IPS DF 6.9 (cell line): ENCODE data around the gene RINL.

Experiments
- DNase-seq: peaks from one replicate; pipeline ENCODE4 v3.0.0-alpha.2; 2013; ENCODE audit warnings: low read depth, low spot score
- H3K27ac ChIP-seq: one replicate; pipeline ENCODE4 v1.5.1; 2013; ENCODE audit warnings: low read length, control low read depth
- H3K27me3 ChIP-seq: 2 replicates; pipeline ENCODE4 v1.6.1; 2013; ENCODE audit warnings: mild to moderate bottlenecking, low read length; ENCODE audit not compliant: control insufficient read depth, insufficient read depth
- H3K36me3 ChIP-seq: 2 replicates; pipeline ENCODE4 v1.6.1; 2013; ENCODE audit warnings: low read length; ENCODE audit not compliant: control insufficient read depth, insufficient read depth
- H3K4me1 ChIP-seq: 2 replicates; pipeline ENCODE4 v1.6.1; 2013; ENCODE audit warnings: low read length; ENCODE audit not compliant: control insufficient read depth, insufficient read depth
- H3K4me3 ChIP-seq: 2 replicates; pipeline ENCODE4 v1.5.1; 2013; ENCODE audit warnings: mild to moderate bottlenecking, low read length
- H3K9me3 ChIP-seq: 2 replicates; pipeline ENCODE4 v1.6.1; 2013; ENCODE audit warnings: low read length, inconsistent platforms; ENCODE audit not compliant: control insufficient read depth, insufficient read depth
- WGBS: extraction: QIAGEN DNeasy Blood & Tissue Kit; methylation state at CpG from one replicate; pipeline ENCODE4 v1.1.7; 2013; ENCODE audit warnings: mixed read lengths, missing lambda C conversion rate; ENCODE audit not compliant: insufficient read length, insufficient coverage; 5-methylcytosine and 5-hydroxymethylcytosine counted together

The RINL gene, protein sequence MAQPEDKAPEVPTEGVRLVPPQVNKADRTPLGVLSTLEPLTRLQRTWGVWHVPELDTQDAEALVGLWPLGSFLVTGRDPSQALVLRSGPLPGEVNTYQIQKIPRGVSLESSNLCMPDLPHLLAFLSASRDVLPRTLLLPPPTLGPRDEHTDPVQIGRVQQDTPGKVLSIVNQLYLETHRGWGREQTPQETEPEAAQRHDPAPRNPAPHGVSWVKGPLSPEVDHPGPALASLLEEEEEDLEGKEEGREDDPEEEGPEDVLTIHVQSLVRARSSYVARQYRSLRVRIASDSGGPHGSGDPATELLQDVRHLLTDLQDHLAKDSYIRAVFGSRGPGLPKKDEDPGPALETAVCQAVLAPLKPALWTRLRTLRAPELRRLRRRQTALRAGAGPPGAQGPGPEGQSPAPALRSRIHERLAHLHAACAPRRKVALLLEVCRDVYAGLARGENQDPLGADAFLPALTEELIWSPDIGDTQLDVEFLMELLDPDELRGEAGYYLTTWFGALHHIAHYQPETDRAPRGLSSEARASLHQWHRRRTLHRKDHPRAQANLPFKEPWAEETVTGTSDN

GRCh38 chr19:38877781-38878574 is at the start of gene RINL:
RINL (minus strand) TSS chr19:38878275; CDS start chr19:38876742, 1,533 bp downstream.
- no peaks in the 10 kb centered on the region for H3K9me3 ChIP-seq
- H3K36me3 ChIP-seq: no peaks in the 10 kb centered on the region
- peaks cover 3% of the 10 kb centered on the region; the same call in 1 of the 2 replicates for H3K4me1 ChIP-seq
- DNase-seq: no peak
- H3K4me3 ChIP-seq: no peak within 1 kb of the TSS
- no CpG with 5 or more reads among the region's 11 CpGs for WGBS
- no peaks in the 10 kb centered on the region for H3K27me3 ChIP-seq
- H3K27ac ChIP-seq: no peak within 1 kb of the TSS

DNA sequence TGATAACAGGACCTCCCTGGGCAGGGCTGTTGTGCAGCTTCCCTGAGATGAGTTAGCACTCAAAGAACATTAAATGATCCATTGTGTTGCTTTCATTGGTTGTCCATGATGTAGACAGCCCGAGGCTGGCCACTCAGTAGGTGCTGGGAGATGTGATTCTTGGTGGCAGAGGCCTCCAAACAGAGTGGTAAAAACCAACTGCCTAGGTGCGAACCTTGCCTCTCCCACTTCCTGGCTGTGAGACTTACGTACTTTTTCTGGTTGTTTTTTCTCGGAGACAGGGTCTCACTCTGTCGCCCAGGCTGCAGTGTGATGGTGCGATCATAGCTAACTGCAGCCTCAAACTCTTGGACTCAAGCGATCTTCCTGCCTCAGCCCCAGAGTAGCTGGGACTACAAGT is 46.3 kb upstream of the RINL start:
- Histone ChIP-seq H3K9me3 (no peaks in the 10 kb centered on the region), H3K4me1 (no peaks in the 10 kb centered on the region), H3K36me3 (peaks cover 25% of the 10 kb centered on the region), H3K27me3 (no peaks in the 10 kb centered on the region), H3K4me3 (no peak overlapping the region), H3K27ac (no peak overlapping the region)
- DNase-seq: no peak
- WGBS: no CpG with 5 or more reads among the region's 7 CpGs

DNA sequence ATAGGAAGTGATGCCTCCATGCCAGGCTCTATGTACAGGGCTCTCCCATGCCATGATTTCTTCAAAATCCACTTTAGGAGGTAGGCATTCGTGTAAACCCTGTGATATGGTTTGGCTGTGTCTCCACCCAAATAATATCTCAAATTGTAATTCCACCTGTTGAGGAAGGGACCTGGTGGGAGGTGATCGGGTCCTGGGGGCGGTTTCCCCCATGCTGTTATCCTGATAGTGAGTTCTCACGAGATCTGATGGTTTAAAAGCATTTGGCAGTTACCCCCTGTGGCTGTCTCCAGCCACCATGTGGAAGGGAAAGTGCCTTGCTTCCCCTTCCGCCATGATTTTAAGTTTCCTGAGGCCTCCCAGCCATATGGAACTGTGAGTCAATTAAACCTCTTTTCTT is 44.4 kb upstream of the RINL start:
- WGBS: no CpG with 5 or more reads among the region's 5 CpGs
- Histone ChIP-seq H3K27me3 (no peaks in the 10 kb centered on the region), H3K4me1 (no peaks in the 10 kb centered on the region; the same call in 1 of the 2 replicates), H3K4me3 (no peak overlapping the region), H3K27ac (no peak overlapping the region), H3K36me3 (peaks cover 25% of the 10 kb centered on the region), H3K9me3 (no peaks in the 10 kb centered on the region)
- DNase-seq: no peak

GRCh38 chr19:38921420-38922274 is 43.6 kb upstream of the RINL start:
- H3K4me3 ChIP-seq: no peak overlapping the region; the same call in 1 of the 2 replicates
- no peaks in the 10 kb centered on the region; the same call in 1 of the 2 replicates for H3K4me1 ChIP-seq
- no peaks in the 10 kb centered on the region for H3K27me3 ChIP-seq
- H3K36me3 ChIP-seq: peaks cover 25% of the 10 kb centered on the region
- no peaks in the 10 kb centered on the region for H3K9me3 ChIP-seq
- no peak for DNase-seq
- H3K27ac ChIP-seq: no peak overlapping the region
- WGBS: no CpG with 5 or more reads among the region's 20 CpGs

DNA sequence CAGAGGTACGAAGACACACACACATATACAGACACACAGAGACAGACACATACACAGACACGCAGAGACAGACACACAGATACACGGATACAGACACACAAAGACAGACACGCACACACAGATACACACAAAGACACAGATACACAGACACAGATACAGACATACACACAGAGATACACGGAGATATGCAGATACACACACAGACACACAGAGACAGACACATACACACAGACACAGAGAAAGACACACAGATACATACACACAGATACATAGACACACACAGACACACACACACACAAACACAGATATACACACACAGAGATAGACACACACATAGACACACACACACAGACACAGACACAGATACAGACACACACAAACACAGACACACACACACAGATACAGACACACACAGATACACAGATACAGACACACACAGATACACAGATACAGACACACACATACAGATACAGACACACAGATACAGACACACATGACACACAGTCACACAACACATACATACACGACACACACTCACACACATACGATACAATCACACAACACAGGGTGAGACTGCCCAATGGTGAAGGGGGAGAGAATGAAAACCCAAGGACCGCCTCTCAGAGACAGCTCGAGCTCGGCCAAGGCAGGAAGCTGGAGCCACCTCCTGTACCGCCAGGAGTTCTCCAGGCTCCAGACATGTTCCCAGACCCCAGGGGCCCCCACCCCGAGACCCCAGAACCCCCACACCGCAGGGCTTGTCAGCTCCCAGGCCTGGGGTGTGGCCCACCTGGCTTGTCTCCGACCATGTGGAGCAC is 42.7 kb upstream of the RINL start:
- H3K27me3 ChIP-seq: no peaks in the 10 kb centered on the region
- no peak overlapping the region for H3K4me3 ChIP-seq
- WGBS: 100% methylated on average over 2 of the region's 14 CpGs
- peaks cover 24% of the 10 kb centered on the region for H3K36me3 ChIP-seq
- H3K9me3 ChIP-seq: no peaks in the 10 kb centered on the region
- H3K27ac ChIP-seq: no peak overlapping the region
- no peaks in the 10 kb centered on the region; the same call in 1 of the 2 replicates for H3K4me1 ChIP-seq
- no peak for DNase-seq

DNA sequence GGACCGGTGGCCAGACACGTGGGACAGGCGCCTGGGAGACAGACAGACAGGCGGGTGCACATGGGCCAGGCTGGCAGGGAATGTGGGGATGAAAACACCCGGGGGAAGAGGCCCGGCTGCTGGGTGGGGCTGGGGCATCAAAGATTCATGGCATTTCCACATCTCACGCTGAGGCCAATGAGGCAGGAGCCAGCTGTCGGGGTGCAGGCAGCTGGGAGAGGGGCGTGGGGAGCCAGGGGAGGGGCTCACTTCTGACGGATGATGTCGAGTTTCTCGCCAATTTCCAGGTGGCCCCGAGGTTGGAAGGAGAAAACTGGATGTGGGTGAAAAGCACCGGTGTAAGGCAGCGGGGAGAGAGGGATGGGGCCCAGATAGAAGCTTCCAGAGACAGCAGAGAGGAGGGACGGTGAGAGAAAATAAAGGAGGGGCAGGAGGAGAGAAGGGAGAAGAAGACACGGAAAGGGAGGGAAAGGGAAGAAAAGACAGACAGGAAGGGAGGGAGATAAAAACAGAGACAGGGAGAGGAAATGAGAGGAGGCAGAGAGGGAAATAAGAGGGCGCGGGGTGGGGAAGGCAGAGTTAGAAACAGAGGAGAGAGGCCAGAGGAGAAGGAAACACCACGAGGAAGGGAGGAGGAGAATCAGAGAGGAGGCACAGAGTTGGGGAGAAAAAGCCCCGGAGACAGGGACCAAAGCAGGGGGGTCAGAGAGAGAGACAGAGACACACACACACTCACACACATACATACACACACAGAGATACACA is 41.9 kb upstream of the RINL start:
- no peak for DNase-seq
- Histone ChIP-seq H3K27me3 (no peaks in the 10 kb centered on the region), H3K27ac (no peak overlapping the region), H3K4me1 (no peaks in the 10 kb centered on the region; the same call in 1 of the 2 replicates), H3K4me3 (no peak overlapping the region), H3K36me3 (peaks cover 27% of the 10 kb centered on the region), H3K9me3 (no peaks in the 10 kb centered on the region)
- WGBS: no CpG with 5 or more reads among the region's 21 CpGs

- Histone ChIP-seq H3K27ac (no peak overlapping the region), H3K9me3 (no peaks in the 10 kb centered on the region), H3K4me3 (no peak overlapping the region), H3K36me3 (peaks cover 17% of the 10 kb centered on the region), H3K27me3 (no peaks in the 10 kb centered on the region), H3K4me1 (no peaks in the 10 kb centered on the region; the same call in 1 of the 2 replicates)
- WGBS: no CpG with 5 or more reads among the region's 10 CpGs
- DNase-seq: no peak
Observed at GRCh38 chr19:38918526-38918925, 40.5 kb upstream of the RINL start.

GRCh38 chr19:38917921-38918491 is 39.9 kb upstream of the RINL start:
- DNase-seq: no peak
- H3K4me1 ChIP-seq: no peaks in the 10 kb centered on the region; the same call in 1 of the 2 replicates
- H3K9me3 ChIP-seq: no peaks in the 10 kb centered on the region
- H3K36me3 ChIP-seq: peaks cover 17% of the 10 kb centered on the region
- H3K4me3 ChIP-seq: no peak overlapping the region
- no peak overlapping the region for H3K27ac ChIP-seq
- no CpG with 5 or more reads among the region's 13 CpGs for WGBS
- H3K27me3 ChIP-seq: no peaks in the 10 kb centered on the region
